Neural cell (in vitro differentiated cells): Measurements from ENCODE around the gene NAT9.

ENCODE experiments used
- CTCF ChIP-seq: fragments of 450-650 bp; IDR thresholded peaks from 2 replicates; pipeline ENCODE4 v1.5.1; 2014; ENCODE audit warnings: antibody characterized with exemption, mild to moderate bottlenecking, moderate library complexity; ENCODE audit not compliant: poor library complexity, severe bottlenecking
- EP300 ChIP-seq: fragments of 450-650 bp; conservative IDR thresholded peaks from 2 replicates; pipeline ENCODE4 v1.6.1; 2014; ENCODE audit warnings: antibody characterized with exemption, mild to moderate bottlenecking, moderate library complexity; ENCODE audit not compliant: poor library complexity, severe bottlenecking
- POLR2AphosphoS5 ChIP-seq: IDR thresholded peaks from 2 replicates; pipeline ENCODE4 v1.6.1; 2012
- RAD21 ChIP-seq: fragments of 450-650 bp; conservative IDR thresholded peaks from 2 replicates; pipeline ENCODE4 v1.6.1; 2014; ENCODE audit warnings: antibody characterized with exemption, mild to moderate bottlenecking, moderate library complexity

GRCh38 chr17:74769266-74769855 is 6.8 kb downstream of the NAT9 start:
- TF ChIP-seq CTCF (no peak), RAD21 (no peak), POLR2AphosphoS5 (no peak), EP300 (no peak)
